Left lobe of liver (tissue), 2 donors: ENCODE data around the gene PMEL. TPM values are rescaled to one million over a fixed set of nuclear protein-coding genes. Genes with fewer than 3 reads are reported as not detected.
"Not testable (repeated sequence)": the region's sequence is repeated elsewhere in the genome, so short reads cannot be mapped to it uniquely, and the experiment has no call there.

ENCODE experiments used
- ATAC-seq: fragments of 200-7000 bp; cut with Tn5 transposase; one replicate; pipeline ENCODE4 v1.9.1; 2020; ENCODE audit warnings: mild to moderate bottlenecking, moderate library complexity
- DNase-seq: peaks from one replicate; pipeline ENCODE4 v3.0.0-alpha.2; 2020; ENCODE audit warnings: low spot score
- total RNA-seq: library from RNA; stranded (reverse); gene quantifications from one replicate; pipeline ENCODE4 v1.2.1, GENCODE V29; 2021
- donor health status: DM: no; HTN: no; CAD: no; lungs with moderate emphysema.
- donor health status: DM: no; HTN: yes; CAD: no.

Gene PMEL
- total RNA-seq = 5.4 TPM

- no peak for DNase-seq
- peak; percentile 36 for ATAC-seq
These were observed at the start of gene PMEL for GRCh38 chr12:55965941-55966407. PMEL (minus strand) TSS chr12:55966042; CDS start chr12:55966011, 31 bp downstream.

- ATAC-seq (no peak), DNase-seq (no peak)
These were observed 48.4 kb upstream of the PMEL start for GRCh38 chr12:56014205-56014604.

GRCh38 chr12:56013482-56013881 is 47.6 kb upstream of the PMEL start:
- DNase-seq (no peak), ATAC-seq (peak; percentile 78)

GRCh38 chr12:56011509-56012090 is 45.8 kb upstream of the PMEL start:
- ATAC-seq (no peak), DNase-seq (no peak)

- no peak for ATAC-seq
These were observed 44.3 kb upstream of the PMEL start for GRCh38 chr12:56010111-56010570.

GRCh38 chr12:56007564-56008559 is 42.0 kb upstream of the PMEL start:
- ATAC-seq (peak; percentile 85), DNase-seq (peak; percentile 66)

More at GRCh38 chr12:56010111-56010570, 44.3 kb upstream of the PMEL start:
- DNase-seq = no peak

GRCh38 chr12:56004211-56004610 is 38.4 kb upstream of the PMEL start:
- ATAC-seq (no peak), DNase-seq (no peak)

- DNase-seq, ATAC-seq: not testable (repeated sequence)
These were observed 37.5 kb upstream of the PMEL start for GRCh38 chr12:56003376-56003775.

GRCh38 chr12:56001487-56002100 is 35.8 kb upstream of the PMEL start:
- DNase-seq (no peak), ATAC-seq (peak; percentile 29)

- DNase-seq, ATAC-seq: not testable (repeated sequence)
These were observed 34.2 kb upstream of the PMEL start for GRCh38 chr12:55999999-56000540.

- not testable (repeated sequence) for DNase-seq, ATAC-seq
These were observed 33.7 kb upstream of the PMEL start for GRCh38 chr12:55999522-55999921.

GRCh38 chr12:55997535-55997859 is 31.7 kb upstream of the PMEL start:
- DNase-seq (no peak), ATAC-seq (peak; percentile 49)

GRCh38 chr12:55996715-55997534 is 31.1 kb upstream of the PMEL start, which contains the start of gene SUOX:
SUOX (plus strand) TSS chr12:55997276; CDS start chr12:56002222, 4,946 bp downstream.
- peak; percentile 92 for ATAC-seq
- DNase-seq = peak; percentile 98

- peak; percentile 64 for DNase-seq
- peak; percentile 59 for ATAC-seq
These were observed 30.4 kb upstream of the PMEL start for GRCh38 chr12:55996201-55996714.

GRCh38 chr12:55995366-55995765 is 29.5 kb upstream of the PMEL start:
- DNase-seq = no peak
- peak; percentile 4 for ATAC-seq

- ATAC-seq = no peak
- no peak for DNase-seq
These were observed 27.5 kb upstream of the PMEL start for GRCh38 chr12:55993230-55993853.

- ATAC-seq = no peak
- DNase-seq = no peak
These were observed 25.3 kb upstream of the PMEL start for GRCh38 chr12:55991110-55991509.

GRCh38 chr12:55985976-55986375 is 20.1 kb upstream of the PMEL start:
- DNase-seq, ATAC-seq: not testable (repeated sequence)

GRCh38 chr12:55985341-55985740 is 19.5 kb upstream of the PMEL start:
- no peak for DNase-seq
- no peak for ATAC-seq
